ENCODE measurements around the gene CYP4V2. TPM values are rescaled to one million over a fixed set of nuclear protein-coding genes. Genes with fewer than 3 reads are reported as not detected.

Gene CYP4V2
- total and polyA plus RNA-seq, 12 donors: 8.1 to 37.9 (median 25.9) TPM

- H3K9me3 ChIP-seq: no peaks in the 10 kb centered on the region
- no peaks in the 10 kb centered on the region for H3K4me1 ChIP-seq
- intact Hi-C loops (cut with DNase I): no loop called here
- H3K27me3 ChIP-seq: no peaks in the 10 kb centered on the region
- 52 to 54% methylated on average over 2 of the region's 2 CpGs for WGBS, 2 donors
- no peak for TF ChIP-seq CTCF (IDR thresholded peaks at IDR 0.05)
- ATAC-seq (no peak), DNase-seq (no peak)
- H3K27ac ChIP-seq: no peak overlapping the region
- H3K4me3 ChIP-seq: no peak overlapping the region
- peaks cover 0 to 39% (median 0%) of the 10 kb centered on the region in 9 donors for H3K36me3 ChIP-seq
Observed at GRCh38 chr4:186250760-186251159, 59.4 kb downstream of the CYP4V2 start.

- ATAC-seq (no peak), DNase-seq (no peak)
- H3K27me3 ChIP-seq: no peaks in the 10 kb centered on the region
- no peaks in the 10 kb centered on the region for H3K4me1 ChIP-seq
- 87 to 90% methylated on average over 3 of the region's 3 CpGs for WGBS, 2 donors
- peaks cover 0 to 68% (median 0%) of the 10 kb centered on the region in 9 donors for H3K36me3 ChIP-seq
- intact Hi-C loops (cut with DNase I): no loop called here
- no peak overlapping the region for H3K4me3 ChIP-seq
- H3K9me3 ChIP-seq: no peaks in the 10 kb centered on the region
- no peak for TF ChIP-seq CTCF (IDR thresholded peaks at IDR 0.05)
- no peak overlapping the region for H3K27ac ChIP-seq
Observed at GRCh38 chr4:186255122-186255521, 63.8 kb downstream of the CYP4V2 start.

- DNase-seq (no peak), ATAC-seq (no peak)
- Histone ChIP-seq H3K4me3 (no peak overlapping the region), H3K4me1 (peaks cover 0 to 4% (median 0%) of the 10 kb centered on the region in 9 donors), H3K36me3 (peaks cover 0 to 45% (median 0%) of the 10 kb centered on the region in 9 donors), H3K27me3 (no peaks in the 10 kb centered on the region), H3K9me3 (no peaks in the 10 kb centered on the region), H3K27ac (no peak overlapping the region)
- no peak for TF ChIP-seq CTCF (IDR thresholded peaks at IDR 0.05)
- WGBS, 2 donors: 89 to 91% methylated on average over 12 of the region's 12 CpGs
- intact Hi-C loops (cut with DNase I): no loop called here
Observed at GRCh38 chr4:186258216-186258811, 66.9 kb downstream of the CYP4V2 start.

- peaks cover 0 to 37% (median 0%) of the 10 kb centered on the region in 9 donors for H3K36me3 ChIP-seq
- DNase-seq: no peak
- no peak overlapping the region for H3K27ac ChIP-seq
- H3K4me1 ChIP-seq: peaks cover 0 to 4% (median 0%) of the 10 kb centered on the region in 9 donors
- peaks cover 0 to 6% (median 0%) of the 10 kb centered on the region in 7 donors for H3K27me3 ChIP-seq
- intact Hi-C loops (cut with DNase I): no loop called here
- no peak for ATAC-seq
- TF ChIP-seq CTCF (IDR thresholded peaks at IDR 0.05): no peak
- H3K9me3 ChIP-seq: no peaks in the 10 kb centered on the region
- WGBS, 2 donors: 77 to 88% methylated on average over 6 of the region's 6 CpGs
- H3K4me3 ChIP-seq: no peak overlapping the region
Observed at GRCh38 chr4:186260117-186260503, 68.7 kb downstream of the CYP4V2 start.

Other genes starting within 250 kb of the CYP4V2 start
- gene TLR3, start 122.4 kb upstream of the CYP4V2 start, total RNA-seq: 10 to 100 TPM in 1 of 10 donors, 1 to 10 TPM in 9; 2.8 to 19.7 (median 4.0) TPM
- gene TLR3, start 122.4 kb upstream of the CYP4V2 start, polyA plus RNA-seq: under 1 TPM; 0.66 to 0.83 TPM
- gene FAM149A, start 86.9 kb upstream of the CYP4V2 start, total RNA-seq: 10 to 100 TPM in 6 of 10 donors, 1 to 10 TPM in 4; 8.0 to 13.7 (median 10.5) TPM
- 1 to 10 TPM; 1.2 to 4.4 TPM for gene FAM149A, start 86.9 kb upstream of the CYP4V2 start, polyA plus RNA-seq
- 1 to 10 TPM in 6 of 10 donors, under 1 TPM in 4; 0.23 to 1.9 (median 1.1) TPM for gene KLKB1, start 35.9 kb downstream of the CYP4V2 start, total RNA-seq
- 1 to 10 TPM in 1 of 2 donors, under 1 TPM in 1; 0.57 to 3.7 TPM for gene KLKB1, start 35.9 kb downstream of the CYP4V2 start, polyA plus RNA-seq
- gene F11, start 74.6 kb downstream of the CYP4V2 start, total RNA-seq: under 1 TPM in 2 of 10 donors, not detected in 8; 0.16 to 0.37 TPM
- gene F11, start 74.6 kb downstream of the CYP4V2 start, polyA plus RNA-seq: under 1 TPM in 1 of 2 donors, not detected in 1; 0.09 TPM

All from heart right ventricle (tissue), 16 donors.